ENCODE results near the gene CCDC33.

- TF ChIP-seq, protein P1, sequence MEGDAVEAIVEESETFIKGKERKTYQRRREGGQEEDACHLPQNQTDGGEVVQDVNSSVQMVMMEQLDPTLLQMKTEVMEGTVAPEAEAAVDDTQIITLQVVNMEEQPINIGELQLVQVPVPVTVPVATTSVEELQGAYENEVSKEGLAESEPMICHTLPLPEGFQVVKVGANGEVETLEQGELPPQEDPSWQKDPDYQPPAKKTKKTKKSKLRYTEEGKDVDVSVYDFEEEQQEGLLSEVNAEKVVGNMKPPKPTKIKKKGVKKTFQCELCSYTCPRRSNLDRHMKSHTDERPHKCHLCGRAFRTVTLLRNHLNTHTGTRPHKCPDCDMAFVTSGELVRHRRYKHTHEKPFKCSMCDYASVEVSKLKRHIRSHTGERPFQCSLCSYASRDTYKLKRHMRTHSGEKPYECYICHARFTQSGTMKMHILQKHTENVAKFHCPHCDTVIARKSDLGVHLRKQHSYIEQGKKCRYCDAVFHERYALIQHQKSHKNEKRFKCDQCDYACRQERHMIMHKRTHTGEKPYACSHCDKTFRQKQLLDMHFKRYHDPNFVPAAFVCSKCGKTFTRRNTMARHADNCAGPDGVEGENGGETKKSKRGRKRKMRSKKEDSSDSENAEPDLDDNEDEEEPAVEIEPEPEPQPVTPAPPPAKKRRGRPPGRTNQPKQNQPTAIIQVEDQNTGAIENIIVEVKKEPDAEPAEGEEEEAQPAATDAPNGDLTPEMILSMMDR (IDR thresholded peaks at IDR 0.05), result no peak
- TF ChIP-seq EP300 (IDR thresholded peaks at IDR 0.05; ENCODE audit: borderline replicate concordance in 1 of 2, low read depth in 1 of 2, low read length in 1 of 2) (no peak), TAF1 (IDR thresholded peaks at IDR 0.05; ENCODE audit: borderline replicate concordance, low read depth, low read length) (no peak), EZH2phosphoT487 (IDR thresholded peaks at IDR 0.05; ENCODE audit: borderline replicate concordance, low read depth) (no peak), YY1 (IDR thresholded peaks at IDR 0.05; ENCODE audit: low read depth) (no peak), JUND (IDR thresholded peaks at IDR 0.05) (no peak), RFX5 (IDR thresholded peaks at IDR 0.05; ENCODE audit: low read length) (no peak), RXRA (IDR thresholded peaks at IDR 0.05; ENCODE audit: borderline replicate concordance, low read depth) (no peak), POLR2AphosphoS5 (IDR thresholded peaks at IDR 0.05; ENCODE audit: low read depth, low read length) (no peak), REST (IDR thresholded peaks at IDR 0.05; ENCODE audit: low read depth, low read length) (no peak), SIN3A (IDR thresholded peaks at IDR 0.05; ENCODE audit: borderline replicate concordance, low read depth, low read length) (no peak), ELF1 (IDR thresholded peaks at IDR 0.05) (no peak), USF1 (IDR thresholded peaks at IDR 0.05; ENCODE audit: borderline replicate concordance, low read depth) (no peak)
Observed at GRCh38 chr15:74269362-74270035, 33.4 kb downstream of the CCDC33 start.
